K562 (cell line): ENCODE measurements around the gene VPS13D. TPM values are rescaled to one million over a fixed set of nuclear protein-coding genes. Genes with fewer than 3 reads are reported as not detected.
A peak's percentile ranks its signal among the peaks of the same experiment; 100 is the strongest.

Source experiments
- ATF7 ChIP-seq: fragments of 450-650 bp; IDR thresholded peaks from 2 replicates; pipeline ENCODE4 v1.7.1; 2014; ENCODE audit warnings: mild to moderate bottlenecking, moderate library complexity
- ELF1 ChIP-seq: fragments of 200-800 bp; sonication (Bioruptor generic); IDR thresholded peaks from 2 replicates; pipeline ENCODE4 v1.6.1; 2016; ENCODE audit warnings: missing genetic modification characterization, missing compliant biosample characterization
- FOXP1 ChIP-seq: sonication (generic); formaldehyde crosslinking; IDR thresholded peaks from 2 replicates; pipeline ENCODE4 v1.8.0; 2022; ENCODE audit warnings: mild to moderate bottlenecking, missing genetic modification reagents
- HIVEP1 ChIP-seq: fragments of 250-450 bp; sonication (Bioruptor Pico); IDR thresholded peaks from 2 replicates; pipeline ENCODE4 v1.4.0; 2020; ENCODE audit warnings: mild to moderate bottlenecking
- MGA ChIP-seq: fragments of 450-650 bp; IDR thresholded peaks from 2 replicates; pipeline ENCODE4 v1.6.1; 2016; ENCODE audit warnings: mild to moderate bottlenecking, moderate library complexity
- MTA1 ChIP-seq: fragments of 450-650 bp; IDR thresholded peaks from 2 replicates; pipeline ENCODE4 v1.6.1; 2017; ENCODE audit warnings: borderline replicate concordance
- RAD51 ChIP-seq: fragments of 450-650 bp; IDR thresholded peaks from 2 replicates; pipeline ENCODE4 v1.7.1; 2016; ENCODE audit warnings: low read depth, mild to moderate bottlenecking, borderline replicate concordance
- RBM15 ChIP-seq: fragments of 200-400 bp; formaldehyde crosslinking; IDR thresholded peaks from 2 replicates; pipeline ENCODE4 v1.6.1; 2018; ENCODE audit warnings: mild to moderate bottlenecking, low read length, moderate library complexity; ENCODE audit not compliant: insufficient read depth
- TEAD1 ChIP-seq, 2 experiments: fragments of 450-650 bp in 1 of 2; sonication (generic) in 1 of 2; formaldehyde crosslinking; IDR thresholded peaks; 2 replicates each; pipeline versions ENCODE4 v1.4.0 to v1.8.0; 2020 to 2022; ENCODE audit warnings: mild to moderate bottlenecking in 2 of 2, missing genetic modification reagents in 1 of 2
- U2AF1 ChIP-seq: fragments of 200-400 bp; formaldehyde crosslinking; optimal IDR thresholded peaks from 2 replicates; pipeline ENCODE3; 2017; ENCODE audit warnings: mild to moderate bottlenecking, low read depth, low read length, moderate library complexity
- ZC3H11A ChIP-seq: IDR thresholded peaks from 2 replicates; pipeline ENCODE4 v1.6.1; 2012; ENCODE audit warnings: low read depth, low read length, improper control_type of control experiment
- polyA plus RNA-seq, 8 experiments: library from polyadenylated mRNA; depleted of rRNA in 4 of 8; stranded (reverse) in 5 of 8; unstranded in 3 of 8; fragments of >200 nt; fragmentation: Nextera tagmentation in 2 of 8; fragmentation: Illumina TruSeq in 1 of 8; extraction: Ambion mirVana in 2 of 8; extraction: Trizol in 1 of 8; gene quantifications; 2 replicates each; pipeline versions ENCODE4 v1.2.1 to v1.2.3, GENCODE V29; 2011 to 2014; ENCODE audit warnings: inconsistent platforms in 1 of 8, missing spikeins in 1 of 8
- total RNA-seq, 7 experiments: library from RNA; depleted of rRNA in 6 of 7; stranded (reverse); fragments of >200 nt in 6 of 7; fragmentation: Illumina TruSeq in 2 of 7; extraction: Trizol in 2 of 7; gene quantifications; 2 replicates each; pipeline versions ENCODE4 v1.2.1 to v1.2.3, GENCODE V29; 2011 to 2021; ENCODE audit warnings: low replicate concordance in 1 of 7

Gene VPS13D
- total and polyA plus RNA-seq, 9 of the 15 experiments (the other 6 are each of a cell fraction or from before 2014, with no cell fraction given): 6.1 to 51.5 (median 38.5) TPM

- TF ChIP-seq MGA (peak; percentile 32; the same call in 1 of the 2 replicates), RAD51 (peak; percentile 37; the same call in 1 of the 2 replicates), MTA1 (0 out of 2 replicates have a peak, but pooled peaks have one; percentile 27), U2AF1 (no peak), HIVEP1 (CRISPR knock-in tag) (no peak), ATF7 (0 out of 2 replicates have a peak, but pooled peaks have one; percentile 20), ELF1 (tag) (0 out of 2 replicates have a peak, but pooled peaks have one; percentile 28), TEAD1 (CRISPR knock-in tag; IDR thresholded peaks at IDR 0.05) (0 out of 4 replicates have a peak, but pooled peaks of 1 of the 2 experiments have one; percentile 19), FOXP1 (0 out of 2 replicates have a peak, but pooled peaks have one; percentile 33), ZC3H11A (no peak), RBM15 (no peak)
These were observed 245.7 kb downstream of the VPS13D start (continued) for GRCh38 chr1:12475530-12475934.
